ENCODE measurements around the gene HSF5.

The HSF5 gene, protein sequence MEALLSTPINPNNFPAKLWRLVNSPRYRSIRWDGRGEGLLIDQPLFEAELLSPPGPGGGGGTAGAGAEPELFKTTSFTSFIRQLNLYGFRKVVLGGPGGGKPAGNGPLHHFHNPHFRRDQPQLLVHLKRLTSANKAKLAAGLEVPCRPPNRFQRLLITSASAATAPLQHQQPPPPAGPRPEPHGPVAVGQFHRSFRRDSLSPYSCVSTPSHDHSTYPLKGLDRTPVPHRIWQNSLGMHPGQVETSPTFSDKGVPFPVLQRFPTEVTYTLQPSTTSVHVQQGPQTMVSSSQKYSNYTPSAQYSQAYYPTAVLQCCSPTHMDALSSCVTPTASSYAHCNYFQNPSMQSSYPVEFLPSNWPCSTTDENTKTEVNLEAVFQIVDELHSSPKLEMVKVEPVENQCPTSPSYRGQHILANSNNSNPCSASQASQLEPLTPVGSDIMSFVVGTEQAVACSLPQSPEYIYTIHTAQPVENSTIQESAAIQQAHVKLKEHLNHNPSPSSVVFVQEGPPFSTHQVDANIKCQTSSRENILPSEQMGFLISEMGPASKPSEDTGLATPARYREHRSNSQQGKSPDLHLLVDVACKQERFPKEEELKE

GRCh38 chr17:58487589-58488427 is at the start of gene HSF5:
Gene HSF5, minus strand, starts transcription at chr17:58488408. Its CDS starts 134 bp downstream, at chr17:58488274.
- DNase-seq: peak; percentile 81

GRCh38 chr17:58537266-58537665 is 49.1 kb upstream of the HSF5 start:
- no peak for DNase-seq

- no peak for DNase-seq
Observed at GRCh38 chr17:58536542-58536941, 48.3 kb upstream of the HSF5 start.

GRCh38 chr17:58535431-58535830 is 47.2 kb upstream of the HSF5 start:
- no peak for DNase-seq

- DNase-seq: no peak
Observed at GRCh38 chr17:58534901-58535421, 46.8 kb upstream of the HSF5 start.

DNA sequence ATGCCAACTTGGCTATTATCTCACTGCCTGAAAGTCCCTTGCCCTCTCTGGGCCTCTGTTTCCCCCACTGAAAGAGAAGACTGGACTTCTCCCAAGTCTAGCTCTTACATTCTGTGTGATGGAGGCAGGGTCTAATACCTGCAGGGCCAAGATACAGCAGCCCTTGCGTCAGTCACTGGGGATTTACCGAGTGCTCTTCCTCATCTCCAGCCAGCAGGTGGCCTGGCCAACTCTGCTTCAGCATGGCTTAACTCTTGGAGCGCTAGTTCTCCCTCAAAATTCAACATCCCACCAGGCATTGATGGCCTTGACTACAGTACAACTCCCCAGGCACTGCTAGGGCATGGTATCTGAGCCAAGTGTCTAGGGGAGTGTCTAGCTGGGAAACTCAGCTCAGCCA is 46.1 kb upstream of the HSF5 start:
- no peak for DNase-seq

DNA sequence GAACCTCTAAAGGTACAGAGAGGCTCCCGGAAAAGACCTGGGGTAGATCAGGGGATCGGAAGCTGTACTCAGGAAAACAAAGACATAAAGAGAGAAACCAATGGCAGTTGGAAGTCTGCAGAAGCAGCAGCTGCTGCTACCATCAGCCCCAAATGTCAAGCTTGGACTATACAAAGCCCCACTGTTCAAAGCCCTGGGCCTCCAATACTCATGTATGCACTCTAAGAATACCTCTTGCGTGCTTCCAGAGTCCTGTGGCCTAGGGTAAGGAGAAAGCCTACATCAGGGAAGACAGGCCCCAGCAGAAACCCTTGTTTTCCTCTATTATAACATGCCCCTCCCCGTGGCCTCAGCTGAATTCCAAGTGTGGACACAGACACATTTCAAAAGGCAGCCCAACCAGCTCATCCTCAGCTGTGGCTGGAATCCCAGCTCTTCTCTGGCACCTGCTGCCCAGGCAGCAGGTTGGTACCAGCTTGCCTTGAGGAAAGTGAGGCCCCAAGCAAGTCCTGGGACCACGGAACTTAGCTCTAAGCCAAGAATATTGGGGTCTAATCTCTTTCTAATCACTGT is 45.5 kb upstream of the HSF5 start:
- DNase-seq: no peak

DNA sequence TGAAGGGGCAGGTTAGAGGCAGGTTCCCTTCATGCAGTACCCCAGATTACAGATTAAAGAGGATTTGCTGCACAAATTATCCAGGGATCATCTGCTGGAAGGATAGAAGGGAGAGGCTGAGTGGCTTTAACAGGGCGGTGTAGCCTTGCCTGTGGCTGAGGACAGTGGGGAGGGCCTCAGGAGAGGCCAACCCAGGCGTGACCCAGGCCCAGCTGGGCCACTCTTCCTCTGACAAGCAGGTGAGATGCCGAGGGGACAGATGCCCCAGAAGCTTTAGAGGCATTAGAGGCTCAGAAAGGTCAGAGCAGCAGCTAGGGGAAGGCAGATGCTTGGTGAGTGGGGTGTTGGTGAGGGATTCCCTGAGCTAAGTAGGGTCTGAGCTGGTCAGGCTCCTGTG is 44.3 kb upstream of the HSF5 start:
- DNase-seq: no peak

GRCh38 chr17:58531661-58532554 is 43.7 kb upstream of the HSF5 start:
- DNase-seq: peak; percentile 72

GRCh38 chr17:58531122-58531521 is 42.9 kb upstream of the HSF5 start:
- DNase-seq: no peak

- no peak for DNase-seq
Observed at GRCh38 chr17:58530655-58531054, 42.4 kb upstream of the HSF5 start.

- DNase-seq: no peak
Observed at GRCh38 chr17:58529275-58529674, 41.1 kb upstream of the HSF5 start.

DNA sequence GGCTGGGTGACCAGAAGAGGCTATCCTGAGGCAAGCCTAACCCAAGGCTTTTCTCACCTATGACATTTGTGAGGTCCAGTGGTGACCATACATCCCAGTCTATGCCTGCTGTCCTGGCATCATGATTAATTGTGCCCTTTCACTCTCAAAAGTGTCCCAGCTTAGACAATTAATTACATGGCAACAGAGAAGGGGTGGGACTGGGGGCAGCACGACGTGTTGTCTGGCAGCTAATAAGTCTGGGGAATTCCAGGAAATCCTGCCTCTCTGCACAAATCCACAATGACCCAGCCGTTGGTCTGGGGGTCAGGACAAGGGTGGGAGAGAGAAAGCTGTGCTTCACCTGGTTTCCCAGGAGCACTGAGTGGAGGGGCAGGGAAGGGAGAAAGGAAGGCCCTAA is 40.2 kb upstream of the HSF5 start:
- DNase-seq: no peak

- DNase-seq: no peak
Observed at GRCh38 chr17:58527949-58528348, 39.7 kb upstream of the HSF5 start.

DNA sequence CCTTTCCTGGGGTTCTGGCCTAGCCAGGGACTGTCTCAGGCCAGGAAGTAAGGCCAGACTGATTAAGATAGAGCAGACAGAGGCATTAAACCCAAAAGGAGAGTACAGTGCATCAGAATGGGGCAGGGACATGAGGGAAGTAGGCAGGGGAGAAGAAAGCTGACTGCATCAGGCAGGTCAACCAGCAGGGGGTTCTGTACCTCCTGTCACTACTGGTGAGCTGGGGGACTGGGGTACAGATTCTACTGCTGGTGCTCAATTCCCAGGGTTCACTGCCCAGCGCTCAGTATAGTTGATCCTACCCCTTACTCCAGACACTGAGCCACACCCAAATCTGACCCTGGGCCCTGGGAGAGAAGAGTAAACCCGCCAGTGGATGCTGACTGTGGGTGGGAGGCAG is 39.1 kb upstream of the HSF5 start:
- DNase-seq: no peak

DNA sequence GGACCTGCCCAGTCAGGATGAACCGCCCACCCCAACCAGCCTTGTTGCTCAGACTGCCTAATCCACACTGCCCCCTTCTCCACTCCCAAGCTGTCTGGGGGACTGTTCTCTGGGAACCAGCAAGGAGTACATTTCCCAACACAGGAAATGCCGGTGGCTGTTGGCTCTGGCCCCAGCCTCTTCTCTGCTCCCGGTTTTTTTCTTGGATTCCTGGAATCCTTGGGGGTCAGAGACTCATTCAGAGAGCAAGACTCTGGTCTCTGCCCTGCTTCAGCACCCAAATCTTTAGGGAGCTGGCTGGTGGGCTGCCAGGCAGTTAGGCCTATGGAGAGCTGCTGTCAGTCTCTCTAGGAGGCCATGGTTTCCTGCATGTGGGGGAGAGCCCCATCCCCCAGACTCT is 37.0 kb upstream of the HSF5 start:
- no peak for DNase-seq

- no peak for DNase-seq
Observed at GRCh38 chr17:58521680-58522079, 33.5 kb upstream of the HSF5 start.

- peak; percentile 22 for DNase-seq
Observed at GRCh38 chr17:58520843-58521430, 32.7 kb upstream of the HSF5 start.

- DNase-seq: peak; percentile 100
Observed at GRCh38 chr17:58517928-58518609, 29.9 kb upstream of the HSF5 start.

DNA sequence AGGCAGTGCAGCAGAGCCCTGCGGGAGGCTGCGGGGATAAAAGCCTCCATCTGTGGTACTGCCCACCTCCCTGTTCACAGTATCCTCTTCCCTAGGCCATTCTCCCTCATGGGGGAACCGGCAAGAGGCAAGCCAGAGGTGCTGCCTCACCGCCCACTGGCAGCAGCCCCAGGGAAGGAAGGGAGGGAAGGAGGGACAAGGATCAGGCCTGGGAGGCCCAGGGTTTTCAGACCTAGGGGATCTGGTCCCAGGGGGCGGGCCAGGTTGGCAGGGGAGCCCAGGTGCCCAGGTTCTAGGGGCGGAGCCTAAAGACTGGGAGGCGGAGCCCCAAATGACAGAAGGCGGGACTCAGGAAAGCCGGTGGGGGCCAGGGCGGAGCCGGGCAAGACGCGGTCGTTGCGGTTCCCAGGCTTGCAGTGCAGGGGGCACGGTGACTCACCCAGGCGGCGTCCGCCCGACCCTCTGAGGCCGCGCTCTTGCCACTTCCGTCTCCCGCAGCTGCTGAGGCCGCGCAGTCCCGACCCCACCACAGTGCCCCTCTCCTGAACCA is 29.2 kb upstream of the HSF5 start:
- DNase-seq: no peak
